Adrenal gland (tissue), 12 donors: ENCODE results near the gene TSPAN13. TPM values are rescaled to one million over a fixed set of nuclear protein-coding genes. Genes with fewer than 3 reads are reported as not detected.
A peak's percentile ranks its signal among the peaks of the same experiment; 100 is the strongest.

Experiments
- DNase-seq, 7 donors: peaks; one replicate each; pipeline ENCODE4 v3.0.0-alpha.2; 2019 to 2020
- H3K27ac ChIP-seq, 5 donors: fragments of 200-600 bp; sonication (generic) in 4 of 5; 1 replicate in 3 of 5; 2 replicates in 2 of 5; pipeline versions ENCODE4 v1.5.1 to v1.8.0; 2016 to 2020; ENCODE audit warnings: mild to moderate bottlenecking in 1 of 5
- H3K27me3 ChIP-seq: fragments of 200-600 bp; 2 replicates; pipeline ENCODE4 v1.8.0; 2021
- H3K36me3 ChIP-seq, 2 donors: fragments of 200-600 bp; replicated peaks in 1 of 2; 1 replicate in 1 of 2; 2 replicates in 1 of 2; pipeline versions ENCODE4 v1.5.1 to v1.8.0; 2018 to 2022
- H3K4me1 ChIP-seq, 2 donors: fragments of 200-600 bp; replicated peaks in 1 of 2; 1 replicate in 1 of 2; 2 replicates in 1 of 2; pipeline versions ENCODE4 v1.5.1 to v1.8.0; 2018 to 2021
- H3K4me3 ChIP-seq, 4 donors: fragments of 200-600 bp; sonication (generic) in 3 of 4; one replicate each; pipeline ENCODE4 v1.5.1; 2016 to 2018
- H3K9me3 ChIP-seq, 3 donors: fragments of 200-600 bp; sonication (generic) in 1 of 3; replicated peaks in 1 of 3; 1 replicate in 2 of 3; 2 replicates in 1 of 3; pipeline versions ENCODE4 v1.5.1 to v1.8.0; 2016 to 2021
- CTCF ChIP-seq, 6 experiments: fragments of 450-650 bp in 4 of 6; fragments of 200-600 bp in 2 of 6; sonication (generic) in 1 of 6; IDR thresholded peaks; 1 replicate in 5 of 6; 2 replicates in 1 of 6; pipeline versions ENCODE4 v1.5.1 to v1.8.0; 2016 to 2021; ENCODE audit warnings: antibody characterized with exemption in 6 of 6, mild to moderate bottlenecking in 2 of 6, moderate library complexity in 1 of 6
- POLR2A ChIP-seq, 2 donors: fragments of 450-650 bp; IDR thresholded peaks; one replicate each; pipeline ENCODE4 v1.6.1; 2017; ENCODE audit warnings: antibody characterized with exemption in 2 of 2, mild to moderate bottlenecking in 2 of 2, moderate library complexity in 1 of 2
- WGBS, 4 donors: extraction: QIAGEN DNeasy Blood & Tissue Kit in 2 of 4; methylation state at CpG; one replicate each; pipeline versions ENCODE4 v1.1.5 to v1.1.7; 2013 to 2017; 5-methylcytosine and 5-hydroxymethylcytosine counted together
- intact Hi-C, 2 donors: fragments of 100-400 bp; cut with DNase I; formaldehyde crosslinking; loops; one replicate each; pipeline versions ENCODE4 v1.14.1 to v1.15.0; 2022 to 2023
- polyA plus RNA-seq, 3 donors: library from polyadenylated mRNA; stranded (reverse); fragments of 200-250 nt in 2 of 3; fragments of 350-450 nt in 1 of 3; fragmentation: Illumina TruSeq in 1 of 3; extraction: RNeasy Lipid Tissue Mini Kit (QIAGEN cat#74804) in 1 of 3; gene quantifications; one replicate each; pipeline ENCODE4 v1.2.3, GENCODE V29; 2013 to 2014
- total RNA-seq, 9 donors: library from RNA; depleted of rRNA in 4 of 9; stranded (reverse); fragments of >200 nt in 4 of 9; fragments of 120-200 nt in 1 of 9; fragmentation: NEBNext Ultra II Directional in 1 of 9; extraction: Animal tissue kit (Norgen Biotek cat#: 25700) in 1 of 9; gene quantifications; one replicate each; pipeline versions ENCODE4 v1.1.0 to v1.2.4, GENCODE V29; 2013 to 2023
- donor health status: healthy with polysubstance abuse.
- donor health status: Bipolar disorder and iron deficiency.
- donor health status: DM: yes; HTN: yes; CAD: no.
- donor health status: DM: no; HTN: no; CAD: no.
- donor health status: DM: no; HTN: no; CAD: no.
- donor health status: DM: yes; HTN: yes; CAD: no.

TSPAN13 gene
- total and polyA plus RNA-seq, 12 donors, result 19.3 to 119 (median 57.0) TPM

DNA sequence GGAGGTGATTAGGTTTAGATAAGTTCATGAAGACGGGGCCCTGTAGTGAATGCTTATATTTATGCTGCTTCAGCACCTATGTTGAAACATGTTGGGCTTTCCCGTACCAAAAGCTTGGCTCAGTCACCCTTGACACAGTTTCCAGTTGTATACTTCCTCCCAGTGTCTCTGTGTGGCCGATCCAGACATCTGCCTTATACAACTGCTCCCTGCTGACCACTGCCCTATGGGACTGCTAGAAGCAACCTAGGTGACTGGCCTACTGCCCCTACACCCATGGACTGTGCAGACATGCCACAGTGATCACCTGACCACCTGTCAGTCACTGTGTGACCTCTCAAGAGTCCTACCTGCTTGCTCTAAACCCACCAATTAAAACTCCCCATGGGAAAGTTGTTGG lies 22.6 kb upstream of the TSPAN13 start:
- Histone ChIP-seq H3K27me3 (no peaks in the 10 kb centered on the region), H3K4me1 (peaks cover 0 to 17% of the 10 kb centered on the region in 2 donors), H3K9me3 (no peaks in the 10 kb centered on the region), H3K36me3 (no peaks in the 10 kb centered on the region), H3K4me3 (no peak overlapping the region), H3K27ac (no peak overlapping the region)
- peak in 1 of 7 donors; percentile 23 for DNase-seq
- 71 to 82% (median 79%) methylated on average over 3 of the region's 3 CpGs for WGBS, 4 donors
- TF ChIP-seq CTCF (IDR thresholded peaks at IDR 0.05) (no peak), POLR2A (IDR thresholded peaks at IDR 0.05) (no peak)
- intact Hi-C loops, result no loop called here

GRCh38 chr7:16732828-16733227 lies 20.7 kb upstream of the TSPAN13 start:
- intact Hi-C loops, result no loop called here
- WGBS, 4 donors, result 96 to 99% (median 97%) methylated on average over 4 of the region's 4 CpGs
- TF ChIP-seq POLR2A (IDR thresholded peaks at IDR 0.05) (no peak), CTCF (IDR thresholded peaks at IDR 0.05) (no peak)

DNA sequence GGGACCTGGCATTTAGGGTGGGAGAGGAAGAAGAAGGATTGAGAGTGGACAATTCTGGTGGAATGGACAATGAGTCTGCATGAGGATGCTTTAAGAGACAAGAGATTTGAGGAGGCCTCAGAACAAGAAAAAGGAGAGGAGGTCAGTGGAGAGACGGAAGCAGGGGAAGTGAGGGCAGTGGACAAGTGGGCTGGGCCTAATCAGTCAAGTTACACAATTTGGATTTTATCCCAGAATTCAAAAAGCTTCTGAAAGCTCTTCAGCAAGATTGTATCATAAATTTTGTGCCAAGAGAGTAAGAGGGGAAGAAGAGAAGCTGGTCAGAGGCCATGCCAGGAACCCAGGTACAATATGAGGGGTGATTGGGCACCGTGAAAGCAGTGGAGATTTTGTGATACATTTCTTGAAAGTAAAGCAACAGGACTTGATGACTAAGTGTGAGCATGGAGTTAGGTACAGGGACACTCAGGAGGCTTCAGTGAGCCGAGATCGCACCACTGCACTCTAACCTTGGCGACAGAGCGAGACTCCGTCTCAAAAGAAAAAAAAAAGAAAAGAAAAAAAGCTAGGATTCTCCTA lies 19.3 kb upstream of the TSPAN13 start:
- peak in 1 of 7 donors; percentile 32 for DNase-seq
- no peaks in the 10 kb centered on the region for H3K9me3 ChIP-seq
- peaks cover 0 to 17% of the 10 kb centered on the region in 2 donors for H3K4me1 ChIP-seq
- H3K4me3 ChIP-seq, result peak overlapping the region in 1 of 4 donors; percentile 55
- WGBS, 4 donors, result 34 to 57% (median 44%) methylated on average over 7 of the region's 7 CpGs
- H3K36me3 ChIP-seq, result no peaks in the 10 kb centered on the region
- peak in 1 of 2 donors; percentile 25 for TF ChIP-seq POLR2A (IDR thresholded peaks at IDR 0.05)
- no peak for TF ChIP-seq CTCF (IDR thresholded peaks at IDR 0.05)
- peak overlapping the region in 1 of 5 donors; percentile 46 for H3K27ac ChIP-seq
- no peaks in the 10 kb centered on the region for H3K27me3 ChIP-seq
- intact Hi-C loops, result no loop called here

More at GRCh38 chr7:16732828-16733227, 20.7 kb upstream of the TSPAN13 start:
- H3K4me1 ChIP-seq, result peaks cover 0 to 17% of the 10 kb centered on the region in 2 donors
- H3K4me3 ChIP-seq, result no peak overlapping the region
- H3K27me3 ChIP-seq, result no peaks in the 10 kb centered on the region
- no peaks in the 10 kb centered on the region for H3K36me3 ChIP-seq
- no peak for DNase-seq
- no peak overlapping the region for H3K27ac ChIP-seq
- H3K9me3 ChIP-seq, result no peaks in the 10 kb centered on the region

- Histone ChIP-seq H3K4me3 (peak overlapping the region in 1 of 4 donors; percentile 55), H3K27ac (peak overlapping the region in 2 of 5 donors; percentile 46 to 50), H3K27me3 (no peaks in the 10 kb centered on the region), H3K36me3 (no peaks in the 10 kb centered on the region), H3K4me1 (peaks cover 0 to 22% of the 10 kb centered on the region in 2 donors), H3K9me3 (no peaks in the 10 kb centered on the region)
- intact Hi-C loops, result no loop called here
- DNase-seq, result no peak
- 42 to 57% (median 50%) methylated on average over 4 of the region's 4 CpGs for WGBS, 4 donors
- TF ChIP-seq CTCF (IDR thresholded peaks at IDR 0.05) (no peak), POLR2A (IDR thresholded peaks at IDR 0.05) (no peak)
Observed at GRCh38 chr7:16735020-16735419, 18.5 kb upstream of the TSPAN13 start.
